ENCODE measurements around the gene NTMT1.

The NTMT1 gene

GRCh38 chr9:129611307-129611800 lies 14.6 kb upstream of the NTMT1 start:
- H3K27me3 ChIP-seq (ENCODE audit: insufficient read depth, low read length): no peaks in the 10 kb centered on the region
- H3K4me3 ChIP-seq (ENCODE audit: low read depth, low read length, poor library complexity, severe bottlenecking): no peak overlapping the region
- no peaks in the 10 kb centered on the region for H3K36me3 ChIP-seq (ENCODE audit: insufficient read depth, low read length)
- no peaks in the 10 kb centered on the region for H3F3A ChIP-seq (ENCODE audit: insufficient read depth, low read length)
- no peak overlapping the region for H2AFZ ChIP-seq (ENCODE audit: low read length)
- no peak overlapping the region for H3K27ac ChIP-seq (ENCODE audit: low read depth, low read length, poor library complexity, severe bottlenecking)
- H3K4me1 ChIP-seq (ENCODE audit: insufficient read depth, low read length, severe bottlenecking): peaks cover 6% of the 10 kb centered on the region
- no peaks in the 10 kb centered on the region for H3K79me2 ChIP-seq (ENCODE audit: insufficient read depth, low read length)
- no peaks in the 10 kb centered on the region for H4K20me1 ChIP-seq (ENCODE audit: insufficient read depth, low read length)
- H3K9ac ChIP-seq (ENCODE audit: low read length): no peak overlapping the region
- no peak overlapping the region for H3K4me2 ChIP-seq (ENCODE audit: low read length)
- H3K9me2 ChIP-seq (ENCODE audit: low read depth, low read length): no peaks in the 10 kb centered on the region
- H3K9me3 ChIP-seq (ENCODE audit: low read length): no peaks in the 10 kb centered on the region
- TF ChIP-seq, protein P1, sequence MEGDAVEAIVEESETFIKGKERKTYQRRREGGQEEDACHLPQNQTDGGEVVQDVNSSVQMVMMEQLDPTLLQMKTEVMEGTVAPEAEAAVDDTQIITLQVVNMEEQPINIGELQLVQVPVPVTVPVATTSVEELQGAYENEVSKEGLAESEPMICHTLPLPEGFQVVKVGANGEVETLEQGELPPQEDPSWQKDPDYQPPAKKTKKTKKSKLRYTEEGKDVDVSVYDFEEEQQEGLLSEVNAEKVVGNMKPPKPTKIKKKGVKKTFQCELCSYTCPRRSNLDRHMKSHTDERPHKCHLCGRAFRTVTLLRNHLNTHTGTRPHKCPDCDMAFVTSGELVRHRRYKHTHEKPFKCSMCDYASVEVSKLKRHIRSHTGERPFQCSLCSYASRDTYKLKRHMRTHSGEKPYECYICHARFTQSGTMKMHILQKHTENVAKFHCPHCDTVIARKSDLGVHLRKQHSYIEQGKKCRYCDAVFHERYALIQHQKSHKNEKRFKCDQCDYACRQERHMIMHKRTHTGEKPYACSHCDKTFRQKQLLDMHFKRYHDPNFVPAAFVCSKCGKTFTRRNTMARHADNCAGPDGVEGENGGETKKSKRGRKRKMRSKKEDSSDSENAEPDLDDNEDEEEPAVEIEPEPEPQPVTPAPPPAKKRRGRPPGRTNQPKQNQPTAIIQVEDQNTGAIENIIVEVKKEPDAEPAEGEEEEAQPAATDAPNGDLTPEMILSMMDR (IDR thresholded peaks at IDR 0.05; ENCODE audit: low read length): no peak
- no peak for TF ChIP-seq EZH2 (IDR thresholded peaks at IDR 0.05; ENCODE audit: borderline replicate concordance, low read length)

- Histone ChIP-seq H3K4me1 (ENCODE audit: insufficient read depth, low read length, severe bottlenecking) (peaks cover 6% of the 10 kb centered on the region), H3K4me2 (ENCODE audit: low read length) (no peak overlapping the region)
- TF ChIP-seq, protein P1 (IDR thresholded peaks at IDR 0.05; ENCODE audit: low read length): no peak
- TF ChIP-seq EZH2 (IDR thresholded peaks at IDR 0.05; ENCODE audit: borderline replicate concordance, low read length): no peak
Observed at GRCh38 chr9:129612123-129612522, 13.8 kb upstream of the NTMT1 start.

GRCh38 chr9:129612815-129613519 lies 13.0 kb upstream of the NTMT1 start:
- H3K9me2 ChIP-seq (ENCODE audit: low read depth, low read length): no peaks in the 10 kb centered on the region
- H3K36me3 ChIP-seq (ENCODE audit: insufficient read depth, low read length): no peaks in the 10 kb centered on the region
- H3K27me3 ChIP-seq (ENCODE audit: insufficient read depth, low read length): no peaks in the 10 kb centered on the region
- H3K79me2 ChIP-seq (ENCODE audit: insufficient read depth, low read length): no peaks in the 10 kb centered on the region
- TF ChIP-seq EZH2 (IDR thresholded peaks at IDR 0.05; ENCODE audit: borderline replicate concordance, low read length): no peak
- TF ChIP-seq, protein P1 (IDR thresholded peaks at IDR 0.05; ENCODE audit: low read length): no peak
- H3K27ac ChIP-seq (ENCODE audit: low read depth, low read length, poor library complexity, severe bottlenecking): no peak overlapping the region
- no peaks in the 10 kb centered on the region for H3F3A ChIP-seq (ENCODE audit: insufficient read depth, low read length)
- no peak overlapping the region for H3K4me3 ChIP-seq (ENCODE audit: low read depth, low read length, poor library complexity, severe bottlenecking)
- H3K4me2 ChIP-seq (ENCODE audit: low read length): no peak overlapping the region
- peaks cover 6% of the 10 kb centered on the region for H3K4me1 ChIP-seq (ENCODE audit: insufficient read depth, low read length, severe bottlenecking)
- no peak overlapping the region for H3K9ac ChIP-seq (ENCODE audit: low read length)
- H2AFZ ChIP-seq (ENCODE audit: low read length): no peak overlapping the region
- H3K9me3 ChIP-seq (ENCODE audit: low read length): no peaks in the 10 kb centered on the region
- no peaks in the 10 kb centered on the region for H4K20me1 ChIP-seq (ENCODE audit: insufficient read depth, low read length)

More at GRCh38 chr9:129612123-129612522, 13.8 kb upstream of the NTMT1 start:
- Histone ChIP-seq H3K9me2 (ENCODE audit: low read depth, low read length) (no peaks in the 10 kb centered on the region), H3K4me3 (ENCODE audit: low read depth, low read length, poor library complexity, severe bottlenecking) (no peak overlapping the region), H3K27me3 (ENCODE audit: insufficient read depth, low read length) (no peaks in the 10 kb centered on the region), H4K20me1 (ENCODE audit: insufficient read depth, low read length) (no peaks in the 10 kb centered on the region), H3K27ac (ENCODE audit: low read depth, low read length, poor library complexity, severe bottlenecking) (no peak overlapping the region), H3K36me3 (ENCODE audit: insufficient read depth, low read length) (no peaks in the 10 kb centered on the region), H3K9me3 (ENCODE audit: low read length) (no peaks in the 10 kb centered on the region), H3K9ac (ENCODE audit: low read length) (no peak overlapping the region), H2AFZ (ENCODE audit: low read length) (no peak overlapping the region), H3F3A (ENCODE audit: insufficient read depth, low read length) (no peaks in the 10 kb centered on the region), H3K79me2 (ENCODE audit: insufficient read depth, low read length) (no peaks in the 10 kb centered on the region)
